Calu3 (cell line): ENCODE results near the gene PCGF1. TPM values are rescaled to one million over a fixed set of nuclear protein-coding genes. Genes with fewer than 3 reads are reported as not detected.
A peak's percentile ranks its signal among the peaks of the same experiment; 100 is the strongest.

Experiments
- BruUV-seq: library from RNA; stranded (reverse); fragments of 400-500 nt; replicated peaks from 2 replicates; lab custom pipeline; 2021; lab: Mats Ljungman, UMichigan
- CTCF ChIA-PET: fragments of 300-600 bp; sonication (Branson Sonifier 250); formaldehyde crosslinking; loops from one replicate; lab custom pipeline; 2022; ENCODE audit warnings: antibody characterized with exemption; lab: Charles Lee
- DNase-seq: peaks from one replicate; pipeline ENCODE4 v3.0.0; 2022
- H3K27ac Mint-ChIP-seq: one replicate; pipeline ENCODE4 v1.8.0; 2022; ENCODE audit warnings: mixed read lengths; ENCODE audit not compliant: unreplicated experiment
- H3K27me3 Mint-ChIP-seq: one replicate; pipeline ENCODE4 v1.8.0; 2022; ENCODE audit warnings: mixed read lengths; ENCODE audit not compliant: unreplicated experiment
- H3K36me3 Mint-ChIP-seq: one replicate; pipeline ENCODE4 v1.8.0; 2022; ENCODE audit warnings: mild to moderate bottlenecking, moderate library complexity, mixed read lengths; ENCODE audit not compliant: insufficient read depth, unreplicated experiment
- H3K4me1 Mint-ChIP-seq: one replicate; pipeline ENCODE4 v1.8.0; 2022; ENCODE audit warnings: mild to moderate bottlenecking, low read depth, mixed read lengths; ENCODE audit not compliant: unreplicated experiment
- H3K4me3 Mint-ChIP-seq: one replicate; pipeline ENCODE4 v1.8.0; 2022; ENCODE audit warnings: mild to moderate bottlenecking, low read depth, moderate library complexity, mixed read lengths; ENCODE audit not compliant: unreplicated experiment
- H3K9me3 Mint-ChIP-seq: one replicate; pipeline ENCODE4 v1.8.0; 2022; ENCODE audit warnings: low read depth, mixed read lengths; ENCODE audit not compliant: unreplicated experiment
- CTCF ChIP-seq: fragments of 200-600 bp; IDR thresholded peaks from one replicate; pipeline ENCODE4 v1.8.0; 2022; ENCODE audit warnings: antibody characterized with exemption; ENCODE audit not compliant: unreplicated experiment
- intact Hi-C: fragments of 100-400 bp; cut with micrococcal nuclease; formaldehyde crosslinking; loops from one replicate; pipeline ENCODE4 v1.10.0; 2022; ENCODE audit not compliant: unreplicated experiment
- total RNA-seq: library from RNA; stranded (reverse); gene quantifications from 2 replicates; pipeline ENCODE4 v1.2.3, GENCODE V29; 2022

Gene PCGF1
- total RNA-seq, 1 experiment from 2014 or later = 25.9 TPM

GRCh38 chr2:74515981-74516633 lies 8.6 kb upstream of the PCGF1 start:
- no peak overlapping the region for H3K4me3 Mint-ChIP-seq
- no TSS peak for BruUV-seq
- intact Hi-C loops = no loop called here
- no peaks in the 10 kb centered on the region for H3K9me3 Mint-ChIP-seq
- no peaks in the 10 kb centered on the region for H3K4me1 Mint-ChIP-seq
- DNase-seq = no peak
- CTCF ChIA-PET = no interaction called here
- peaks cover 8% of the 10 kb centered on the region for H3K36me3 Mint-ChIP-seq
- TF ChIP-seq CTCF = no peak
- peaks cover 92% of the 10 kb centered on the region for H3K27me3 Mint-ChIP-seq
- H3K27ac Mint-ChIP-seq = no peak overlapping the region

DNA sequence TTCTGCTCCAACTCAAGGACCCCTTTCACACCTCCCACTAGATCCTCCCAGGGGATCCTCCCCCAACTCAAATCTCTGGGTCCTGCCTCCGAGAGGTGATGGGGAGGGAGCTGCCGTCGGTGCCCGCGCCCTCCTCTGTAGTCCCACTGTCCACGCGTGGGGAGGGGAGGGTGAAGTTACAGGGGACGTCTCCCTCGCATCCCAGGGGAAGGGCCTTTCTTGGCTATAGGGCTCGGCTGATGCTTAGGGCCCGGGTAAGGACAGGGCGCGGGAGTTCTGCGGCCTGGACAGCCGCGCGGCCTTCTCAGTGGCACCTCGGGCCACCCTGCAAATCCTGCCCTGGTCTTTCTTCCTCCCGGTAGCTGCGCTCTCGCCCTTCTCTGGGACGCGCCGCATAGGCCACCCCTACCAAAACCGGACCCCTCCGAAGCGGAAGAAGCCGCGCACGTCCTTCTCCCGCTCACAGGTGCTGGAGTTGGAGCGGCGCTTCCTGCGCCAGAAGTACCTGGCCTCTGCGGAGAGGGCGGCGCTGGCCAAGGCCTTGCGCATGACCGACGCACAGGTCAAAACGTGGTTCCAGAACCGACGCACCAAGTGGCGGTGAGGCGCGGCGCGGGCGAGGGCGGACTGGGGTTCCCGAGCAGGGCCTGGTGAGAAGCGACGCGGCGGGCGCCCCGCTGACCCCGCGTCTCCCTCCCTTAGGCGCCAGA lies 7.9 kb upstream of the PCGF1 start:
- BruUV-seq = no TSS peak
- Mint-ChIP-seq H3K27ac (no peak overlapping the region), H3K27me3 (peaks cover 92% of the 10 kb centered on the region), H3K9me3 (no peaks in the 10 kb centered on the region), H3K4me3 (no peak overlapping the region), H3K36me3 (peaks cover 8% of the 10 kb centered on the region), H3K4me1 (no peaks in the 10 kb centered on the region)
- no peak for TF ChIP-seq CTCF
- CTCF ChIA-PET = no interaction called here
- DNase-seq = no peak
- intact Hi-C loops = no loop called here

DNA sequence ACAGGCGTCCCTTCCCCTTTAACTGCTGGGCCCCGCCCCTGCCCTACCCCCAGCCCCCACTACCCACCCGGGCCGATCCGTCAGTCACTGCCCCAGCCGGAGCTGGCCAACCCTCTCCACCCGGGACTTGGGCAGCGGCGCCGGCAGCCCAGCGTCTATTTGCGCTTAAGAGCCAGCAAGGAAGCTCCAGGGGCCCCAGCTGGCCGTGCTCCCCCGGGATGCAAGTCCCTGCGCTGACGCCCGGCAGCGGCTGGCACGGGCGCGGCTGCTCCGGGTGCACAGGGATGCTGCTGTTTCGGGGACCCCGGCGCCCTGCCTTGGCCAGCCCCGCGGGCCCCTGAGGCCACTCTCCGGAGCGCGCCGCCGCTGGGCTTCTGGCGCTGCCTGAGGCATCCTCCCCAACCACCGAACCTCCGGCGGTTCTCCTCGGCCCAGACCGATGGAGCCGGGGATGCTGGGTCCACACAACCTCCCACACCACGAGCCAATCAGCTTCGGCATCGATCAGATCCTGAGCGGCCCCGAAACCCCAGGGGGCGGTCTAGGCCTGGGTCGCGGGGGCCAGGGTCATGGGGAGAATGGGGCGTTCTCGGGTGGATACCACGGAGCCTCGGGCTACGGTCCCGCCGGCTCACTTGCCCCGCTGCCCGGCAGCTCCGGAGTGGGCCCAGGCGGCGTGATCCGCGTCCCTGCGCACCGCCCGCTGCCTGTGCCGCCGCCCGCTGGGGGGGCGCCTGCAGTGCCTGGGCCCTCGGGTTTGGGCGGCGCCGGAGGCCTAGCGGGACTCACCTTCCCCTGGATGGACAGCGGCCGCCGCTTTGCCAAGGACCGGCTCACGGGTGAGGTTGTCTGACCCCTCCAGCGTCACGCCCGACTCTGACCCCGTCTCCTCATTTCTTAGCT lies 7.1 kb upstream of the PCGF1 start, which contains the start of gene TLX2:
TSS of gene TLX2 (plus strand) at position 83 of the 903 bp plus-strand sequence. CDS start at position 440, 357 bp downstream.
- no TSS peak for BruUV-seq
- Mint-ChIP-seq H3K27ac (no peak within 1 kb of the TSS), H3K4me1 (no peaks in the 10 kb centered on the region), H3K9me3 (no peaks in the 10 kb centered on the region), H3K36me3 (peaks cover 8% of the 10 kb centered on the region), H3K27me3 (peaks cover 92% of the 10 kb centered on the region), H3K4me3 (peak within 1 kb of the TSS; percentile 26)
- DNase-seq = no peak
- intact Hi-C loops = no loop called here
- no peak for TF ChIP-seq CTCF
- CTCF ChIA-PET = interaction anchor here (0.6 to 1.0 kb wide), 2 partner anchors 14 to 16 kb away, joined by 3 to 5 read pairs; no protein-coding TSS in a partner anchor
